Measurements from ENCODE around the gene SHC3.

GRCh38 chr9:89189215-89189614, 10.6 kb upstream of the SHC3 start:
- TF ChIP-seq POLR2A (IDR thresholded peaks at IDR 0.05; ENCODE audit: low read depth, low read length) (no peak), MAX (IDR thresholded peaks at IDR 0.05; ENCODE audit: insufficient read depth, insufficient read length) (no peak), CTCF (IDR thresholded peaks at IDR 0.05; ENCODE audit: extremely low read depth in 1 of 2, insufficient read depth in 1 of 2, low read depth in 1 of 2, low read length in 2 of 2) (no peak), EZH2 (IDR thresholded peaks at IDR 0.05; ENCODE audit: borderline replicate concordance, low read depth, low read length, severe bottlenecking) (no peak), MYC (IDR thresholded peaks at IDR 0.05; ENCODE audit: low read depth, low read length) (no peak), POLR2AphosphoS5 (IDR thresholded peaks at IDR 0.05; ENCODE audit: insufficient read depth, low read depth, low read length) (no peak)
